Left cardiac atrium (tissue), 4 donors: ENCODE measurements around the gene CTSA. TPM values are rescaled to one million over a fixed set of nuclear protein-coding genes. Genes with fewer than 3 reads are reported as not detected.

Source experiments
- ATAC-seq, 2 donors: fragments of 200-7000 bp; cut with Tn5 transposase; one replicate each; pipeline ENCODE4 v1.9.1; 2020; ENCODE audit warnings: mild to moderate bottlenecking in 2 of 2, moderate library complexity in 2 of 2
- DNase-seq: peaks from one replicate; pipeline ENCODE4 v3.0.0-alpha.2; 2020
- intact Hi-C, 2 donors: fragments of 100-400 bp; cut with DNase I; formaldehyde crosslinking; loops; one replicate each; pipeline versions ENCODE4 v1.14.1 to v1.15.1; 2022 to 2023
- total RNA-seq, 2 donors: library from RNA; stranded (reverse); fragmentation: NEBNext Ultra II Directional; extraction: Animal tissue kit (Norgen Biotek cat#: 25700); gene quantifications; one replicate each; pipeline ENCODE4 v1.2.1, GENCODE V29; 2021
- donor health status: DM: no; HTN: yes; CAD: no.
- donor health status: DM: no; HTN: yes; CAD: no; lungs with severe emphysema.
- donor health status: DM: yes; HTN: yes; CAD: no.
- donor health status: Dilated cardiomyopathy.

Gene CTSA
- total RNA-seq, 2 donors from 2014 or later: 107 to 108 TPM

DNA sequence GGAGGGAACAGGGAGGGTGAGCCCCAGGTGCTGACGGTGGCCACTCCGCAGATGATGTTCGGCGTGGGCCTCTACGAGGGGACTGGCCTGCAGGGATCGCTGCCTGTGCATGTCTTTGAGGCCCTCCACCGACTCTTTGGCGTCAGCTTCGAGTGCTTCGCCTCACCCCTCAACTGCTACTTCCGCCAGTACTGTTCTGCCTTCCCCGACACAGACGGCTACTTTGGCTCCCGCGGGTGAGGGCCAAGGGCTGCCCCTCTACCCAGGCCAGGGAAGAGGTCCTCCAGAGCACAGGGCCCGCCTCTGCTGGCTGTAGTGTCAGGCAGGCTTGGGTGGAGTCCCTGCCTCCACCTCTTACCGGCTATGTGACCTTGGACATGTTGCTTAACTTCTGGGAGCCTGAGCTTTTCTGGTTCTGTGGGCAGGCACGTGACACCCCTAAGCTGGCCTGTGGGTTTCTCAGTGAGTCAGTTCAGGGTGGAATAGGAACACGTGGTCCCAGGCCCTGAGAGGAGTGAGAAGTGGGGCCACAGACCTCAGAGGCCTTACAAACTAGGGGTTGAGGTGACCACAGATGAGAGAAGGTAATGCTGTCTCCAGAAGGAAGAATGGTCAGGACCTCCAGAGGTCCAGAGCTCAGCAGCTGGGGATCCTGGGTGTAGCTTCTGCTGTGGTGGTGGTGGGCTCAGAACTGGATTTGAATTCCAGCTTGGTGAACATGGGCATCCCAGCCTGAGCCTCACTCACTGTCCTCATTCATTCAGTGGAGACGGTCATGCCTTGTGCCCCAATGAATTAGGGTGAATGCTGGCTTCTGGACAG lies 55.2 kb downstream of the CTSA start:
- intact Hi-C loops: no loop called here
- ATAC-seq (peak; percentile 27 to 53), DNase-seq (peak; percentile 67)

DNA sequence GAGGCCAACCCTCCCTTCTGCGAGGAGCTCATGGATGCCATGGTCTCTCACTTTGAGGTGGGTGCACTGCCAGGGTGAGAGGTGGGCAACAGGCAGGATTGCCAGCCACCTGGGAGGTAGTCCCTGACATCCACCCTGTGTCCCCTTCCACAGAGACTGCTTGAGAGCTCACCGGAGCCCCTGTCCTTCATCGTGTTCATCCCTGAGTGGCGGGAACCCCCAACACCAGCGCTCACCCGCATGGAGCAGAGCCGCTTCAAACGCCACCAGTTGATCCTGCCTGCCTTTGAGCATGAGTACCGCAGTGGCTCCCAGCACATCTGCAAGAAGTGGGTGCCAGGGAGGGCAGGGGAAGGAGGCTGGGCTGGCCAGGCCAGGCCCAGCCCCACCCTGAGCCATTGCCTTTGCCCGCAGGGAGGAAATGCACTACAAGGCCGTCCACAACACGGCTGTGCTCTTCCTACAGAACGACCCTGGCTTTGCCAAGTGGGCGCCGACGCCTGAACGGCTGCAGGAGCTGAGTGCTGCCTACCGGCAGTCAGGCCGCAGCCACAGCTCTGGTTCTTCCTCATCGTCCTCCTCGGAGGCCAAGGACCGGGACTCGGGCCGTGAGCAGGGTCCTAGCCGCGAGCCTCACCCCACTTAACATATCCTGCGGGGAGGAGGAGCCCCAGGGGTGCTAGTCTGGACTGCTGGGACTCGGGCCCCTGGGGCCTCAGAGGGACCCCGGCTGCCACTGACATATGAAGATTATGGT lies 56.2 kb downstream of the CTSA start:
- ATAC-seq (peak in 1 of 2 donors; percentile 4), DNase-seq (no peak)
- intact Hi-C loops: no loop called here

DNA sequence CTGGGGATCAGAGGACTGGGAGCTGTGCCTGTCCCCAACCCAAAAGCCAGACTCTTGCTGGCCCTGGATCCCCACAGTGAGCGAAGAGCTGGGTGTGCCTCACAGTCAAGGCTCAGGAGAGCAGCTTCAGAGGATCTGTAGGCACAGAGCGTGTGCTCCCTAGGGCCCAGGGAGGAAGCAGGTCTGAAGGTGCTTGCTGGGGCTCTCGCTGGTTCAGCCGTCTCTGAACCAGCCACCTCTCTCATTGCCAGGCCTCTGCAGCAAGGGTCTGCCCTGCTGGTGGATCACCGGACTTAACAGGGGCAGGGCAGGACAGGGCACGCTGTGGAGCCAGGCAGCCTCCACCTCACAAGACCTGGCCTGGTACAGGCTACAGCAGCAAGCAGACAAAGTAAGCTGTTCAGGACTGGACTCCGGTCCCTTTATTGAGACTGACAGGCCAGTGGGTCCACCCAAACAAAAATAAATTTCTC lies 57.2 kb downstream of the CTSA start:
- ATAC-seq: no peak
- no peak for DNase-seq
- intact Hi-C loops: no loop called here

Other genes starting within 250 kb of the CTSA start
- gene WFDC11, start 221.1 kb upstream of the CTSA start, total RNA-seq: not detected
- not detected for gene WFDC13, start 189.3 kb upstream of the CTSA start, total RNA-seq
- gene WFDC10B, start 186.3 kb upstream of the CTSA start, total RNA-seq: not detected
- gene SPINT4, start 169.0 kb upstream of the CTSA start, total RNA-seq: not detected
- gene WFDC3, start 99.5 kb upstream of the CTSA start, total RNA-seq: under 1 TPM in 1 of 2 donors, not detected in 1; 0.39 TPM
- gene DNTTIP1, start 99.4 kb upstream of the CTSA start, total RNA-seq: 10 to 100 TPM; 18.2 to 18.9 TPM
- gene UBE2C, start 78.7 kb upstream of the CTSA start, total RNA-seq: 1 to 10 TPM in 1 of 2 donors, under 1 TPM in 1; 0.73 to 1.6 TPM
- under 1 TPM in 1 of 2 donors, not detected in 1; 0.32 TPM for gene TNNC2, start 64.0 kb upstream of the CTSA start, total RNA-seq
- gene SNX21, start 57.5 kb upstream of the CTSA start, total RNA-seq: 10 to 100 TPM; 23.2 to 30.2 TPM
- gene ACOT8, start 33.9 kb upstream of the CTSA start, total RNA-seq: 10 to 100 TPM; 20.2 to 21.4 TPM
- gene ZSWIM3, start 33.7 kb upstream of the CTSA start, total RNA-seq: 1 to 10 TPM; 1.7 to 2.5 TPM
- gene ZSWIM1, start 10.1 kb upstream of the CTSA start, total RNA-seq: 10 to 100 TPM; 10.7 to 11.5 TPM
- gene SPATA25, start 3.7 kb upstream of the CTSA start, total RNA-seq: 1 to 10 TPM; 1.6 to 2.2 TPM
- 10 to 100 TPM in 1 of 2 donors, 1 to 10 TPM in 1; 6.0 to 11.1 TPM for gene NEURL2, start 127 bp upstream of the CTSA start, total RNA-seq
- gene PLTP, start 20.8 kb downstream of the CTSA start, total RNA-seq: 100 to 1,000 TPM in 1 of 2 donors, 10 to 100 TPM in 1; 86.4 to 397 TPM
- 10 to 100 TPM; 23.1 to 27.6 TPM for gene PCIF1, start 43.3 kb downstream of the CTSA start, total RNA-seq
- 1 to 10 TPM; 9.1 to 9.8 TPM for gene ZNF335, start 80.9 kb downstream of the CTSA start, total RNA-seq
- gene MMP9, start 117.6 kb downstream of the CTSA start, total RNA-seq: 1 to 10 TPM; 1.1 to 1.4 TPM
- 1 to 10 TPM; 2.6 to 3.2 TPM for gene SLC12A5, start 137.9 kb downstream of the CTSA start, total RNA-seq
- gene NCOA5, start 198.6 kb downstream of the CTSA start, total RNA-seq: 10 to 100 TPM; 19.6 to 21.1 TPM
- 10 to 100 TPM; 11.1 to 13.7 TPM for gene CD40, start 227.0 kb downstream of the CTSA start, total RNA-seq